Activated naive CD8-positive, alpha-beta T cell (primary cell): ENCODE data around the gene SLC2A11.
A peak's percentile ranks its signal among the peaks of the same experiment; 100 is the strongest.
"Not testable (repeated sequence)": the region's sequence is repeated elsewhere in the genome, so short reads cannot be mapped to it uniquely, and the experiment has no call there.

ENCODE experiments used
- H3K27ac Mint-ChIP-seq: one replicate; pipeline ENCODE4 v1.8.0; 2021; ENCODE audit warnings: mixed read lengths
- H3K27me3 Mint-ChIP-seq: one replicate; pipeline ENCODE4 v1.8.0; 2021; ENCODE audit warnings: mixed read lengths
- H3K36me3 Mint-ChIP-seq: one replicate; pipeline ENCODE4 v1.8.0; 2021; ENCODE audit warnings: mixed read lengths
- H3K4me1 Mint-ChIP-seq: one replicate; pipeline ENCODE4 v1.8.0; 2021; ENCODE audit warnings: low read depth, mixed read lengths
- H3K4me3 Mint-ChIP-seq: one replicate; pipeline ENCODE4 v1.8.0; 2021; ENCODE audit warnings: mild to moderate bottlenecking, mixed read lengths
- H3K9me3 Mint-ChIP-seq: one replicate; pipeline ENCODE4 v1.8.0; 2021; ENCODE audit warnings: low read depth, mixed read lengths

SLC2A11 gene

DNA sequence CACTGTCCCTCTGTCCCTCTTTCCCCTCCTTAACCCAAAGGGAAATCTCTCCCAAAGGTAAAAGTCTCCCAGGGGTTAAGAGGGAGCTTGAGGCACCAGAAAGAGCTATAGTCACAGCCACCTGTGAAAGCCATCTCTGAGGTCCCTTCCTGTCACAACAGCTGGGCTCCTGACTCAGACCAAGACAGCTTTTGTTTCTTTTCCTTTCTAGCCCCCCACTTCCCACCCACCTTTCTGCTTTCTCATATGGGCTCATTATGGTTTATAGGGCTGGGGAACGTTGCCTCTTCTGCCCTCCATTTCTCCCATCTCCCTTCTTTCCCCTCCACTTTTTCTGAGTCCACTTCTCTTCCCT lies 55.6 kb downstream of the SLC2A11 start:
- Mint-ChIP-seq H3K4me3 (peak overlapping the region; percentile 94), H3K36me3 (peaks cover 3% of the 10 kb centered on the region), H3K27ac (peak overlapping the region; percentile 98), H3K27me3 (no peaks in the 10 kb centered on the region), H3K4me1 (peaks cover 23% of the 10 kb centered on the region), H3K9me3 (no peaks in the 10 kb centered on the region)

DNA sequence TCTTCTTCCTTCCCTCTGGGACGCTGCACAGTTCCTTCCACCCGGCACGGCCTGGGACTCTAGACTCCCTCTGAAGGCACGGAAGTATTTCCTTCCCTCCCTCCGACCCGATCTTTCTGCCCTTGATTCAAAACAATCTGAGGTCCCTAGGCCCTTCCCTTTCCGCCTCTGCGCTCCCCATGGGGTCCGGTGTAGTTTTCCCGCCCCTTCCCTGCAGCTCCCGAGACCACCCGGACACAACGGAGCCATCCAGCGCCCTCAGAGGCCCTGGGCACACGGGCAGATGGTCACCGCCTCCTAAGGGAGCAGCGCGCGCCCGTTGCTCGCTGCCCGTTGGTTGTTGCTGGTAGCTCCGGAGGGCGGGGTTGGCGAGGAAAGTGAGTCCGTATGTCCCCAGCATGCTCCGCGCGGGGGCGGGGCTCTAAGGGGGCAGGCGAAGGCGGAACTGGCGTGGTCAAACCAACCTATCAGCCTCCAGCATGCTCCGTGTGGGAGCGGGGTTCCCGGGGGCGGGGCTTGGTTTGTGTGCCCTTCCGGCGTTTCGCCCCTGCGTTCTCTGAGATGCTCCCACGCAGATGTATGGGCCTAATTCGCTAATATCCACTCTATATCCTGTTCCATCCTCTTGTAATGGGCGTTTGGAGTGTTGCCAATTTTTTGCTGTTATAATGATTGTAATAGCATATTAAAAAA lies 56.1 kb downstream of the SLC2A11 start:
- peaks cover 3% of the 10 kb centered on the region for H3K36me3 Mint-ChIP-seq
- no peaks in the 10 kb centered on the region for H3K27me3 Mint-ChIP-seq
- H3K27ac Mint-ChIP-seq, result peak overlapping the region; percentile 98
- H3K4me1 Mint-ChIP-seq, result peaks cover 23% of the 10 kb centered on the region
- no peaks in the 10 kb centered on the region for H3K9me3 Mint-ChIP-seq
- H3K4me3 Mint-ChIP-seq, result peak overlapping the region; percentile 94

DNA sequence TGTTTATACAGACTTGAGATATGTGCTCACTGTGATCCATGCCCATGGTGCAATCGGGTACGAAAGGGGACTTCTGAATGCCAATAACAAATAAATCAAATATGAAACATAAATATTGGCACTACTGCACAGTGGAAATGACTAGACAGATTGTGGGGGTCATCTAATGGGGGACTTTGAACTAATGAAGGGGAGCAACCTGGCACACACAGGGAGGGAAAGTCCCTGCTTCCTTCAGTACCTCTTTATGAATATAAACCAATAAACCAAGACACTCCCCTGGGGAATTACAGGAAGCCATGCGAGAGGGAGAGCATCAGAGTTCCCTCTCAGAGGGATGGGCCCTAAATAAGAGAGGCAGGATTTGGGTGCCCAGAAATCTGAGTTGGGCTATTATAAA lies 57.6 kb downstream of the SLC2A11 start:
- Mint-ChIP-seq H3K4me1 (peaks cover 23% of the 10 kb centered on the region), H3K27ac (no peak overlapping the region), H3K4me3 (no peak overlapping the region), H3K9me3 (no peaks in the 10 kb centered on the region), H3K27me3 (no peaks in the 10 kb centered on the region), H3K36me3 (no peaks in the 10 kb centered on the region)

DNA sequence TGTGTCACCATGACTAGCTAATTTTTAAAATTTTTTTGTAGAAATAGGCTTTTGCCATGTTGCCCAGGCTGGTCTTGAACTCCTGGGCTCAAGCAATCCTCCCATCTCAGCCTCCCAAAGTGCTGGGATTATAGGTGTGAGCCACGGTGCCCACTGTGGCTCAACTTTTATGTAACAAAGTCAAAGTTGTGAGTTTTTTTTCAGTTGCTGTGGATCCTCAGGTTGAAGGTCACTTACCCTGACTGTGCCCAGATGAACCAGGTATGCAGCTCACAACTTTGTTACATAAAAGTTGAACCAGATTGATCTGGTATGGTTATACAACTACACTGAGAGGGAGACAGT lies 62.6 kb downstream of the SLC2A11 start:
- not testable (repeated sequence) for H3K4me3 Mint-ChIP-seq, H3K36me3 Mint-ChIP-seq, H3K27me3 Mint-ChIP-seq, H3K27ac Mint-ChIP-seq, H3K9me3 Mint-ChIP-seq, H3K4me1 Mint-ChIP-seq

DNA sequence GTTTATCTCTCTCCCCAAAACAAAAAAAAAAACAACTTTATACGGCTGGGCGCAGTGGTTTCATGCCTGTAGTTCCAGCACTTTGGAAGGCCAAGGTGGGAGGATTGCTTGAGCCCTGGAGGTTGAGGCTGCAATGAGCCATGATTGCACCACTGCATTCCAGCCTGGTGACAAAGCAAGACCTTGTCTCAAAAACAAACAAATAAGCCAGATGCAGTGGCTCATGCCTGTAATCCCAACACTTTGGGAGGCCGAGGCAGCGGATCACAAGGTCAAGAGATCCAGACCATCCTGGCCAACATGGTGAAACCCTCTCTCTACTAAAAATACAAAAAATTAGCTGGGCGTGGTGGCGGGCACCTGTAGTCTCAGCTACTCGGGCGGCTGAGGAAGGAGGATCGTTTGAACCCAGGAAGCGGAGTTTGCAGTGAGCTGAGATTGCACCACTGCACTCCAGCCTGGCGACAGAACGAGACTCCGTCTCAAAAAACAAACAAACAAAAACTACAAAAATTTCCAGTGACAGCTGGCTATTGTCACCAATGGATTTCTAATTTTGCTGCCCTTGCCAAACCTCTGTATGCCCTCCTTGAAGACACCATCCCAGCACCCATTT lies 64.0 kb downstream of the SLC2A11 start:
- not testable (repeated sequence) for H3K27ac Mint-ChIP-seq, H3K4me3 Mint-ChIP-seq, H3K4me1 Mint-ChIP-seq, H3K27me3 Mint-ChIP-seq, H3K9me3 Mint-ChIP-seq
- H3K36me3 Mint-ChIP-seq, result peaks cover 12% of the 10 kb centered on the region

DNA sequence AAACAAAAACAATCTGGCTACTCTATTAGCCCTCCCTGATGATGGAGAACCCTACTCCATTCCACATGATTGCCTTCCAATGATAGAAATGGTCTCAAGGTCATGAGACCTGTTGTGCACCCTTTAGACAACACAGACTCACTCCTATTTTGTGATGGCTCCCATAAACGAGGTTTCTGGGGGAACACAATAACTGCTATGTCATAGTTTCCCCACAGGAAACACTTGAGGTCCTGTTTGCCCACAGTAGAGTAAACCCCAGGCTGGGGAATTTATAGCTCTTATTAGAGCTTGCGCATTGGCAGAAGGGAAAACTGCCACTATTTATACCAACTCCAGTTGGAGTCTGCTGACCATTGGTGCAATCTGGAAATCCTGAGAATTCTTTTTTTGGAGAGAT lies 65.2 kb downstream of the SLC2A11 start:
- H3K27ac Mint-ChIP-seq, result no peak overlapping the region
- H3K4me1 Mint-ChIP-seq, result peaks cover 1% of the 10 kb centered on the region
- no peaks in the 10 kb centered on the region for H3K27me3 Mint-ChIP-seq
- H3K9me3 Mint-ChIP-seq, result peaks cover 5% of the 10 kb centered on the region
- no peak overlapping the region for H3K4me3 Mint-ChIP-seq
- peaks cover 16% of the 10 kb centered on the region for H3K36me3 Mint-ChIP-seq

DNA sequence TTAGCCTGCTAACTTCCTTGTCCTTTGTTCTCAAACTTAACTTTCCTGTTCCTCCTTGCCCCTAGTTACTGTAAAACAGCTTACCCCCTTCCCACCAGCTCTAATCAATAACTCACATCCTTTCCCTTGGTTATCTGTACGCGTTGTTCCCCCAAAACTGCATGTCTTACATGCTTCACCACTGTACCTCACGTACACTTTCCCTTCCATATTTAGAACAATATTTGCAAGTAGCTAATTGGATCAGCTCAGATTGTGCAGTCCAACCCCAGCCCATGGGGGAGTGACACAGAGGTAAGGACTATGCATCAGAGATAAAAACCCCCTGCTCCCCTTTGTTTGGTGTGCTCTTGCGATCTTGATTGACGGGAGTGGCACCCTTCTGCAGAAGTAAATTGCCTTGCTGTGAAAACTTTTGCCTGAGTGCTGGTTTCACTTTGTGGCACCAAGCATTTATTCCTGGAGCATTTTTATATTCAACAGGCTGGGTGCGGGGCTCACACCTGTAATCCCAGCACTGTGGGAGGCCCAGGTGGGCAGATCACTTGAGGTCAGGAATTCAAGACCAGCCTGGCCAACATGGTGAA lies 67.4 kb downstream of the SLC2A11 start:
- no peak overlapping the region for H3K27ac Mint-ChIP-seq
- no peaks in the 10 kb centered on the region for H3K27me3 Mint-ChIP-seq
- no peak overlapping the region for H3K4me3 Mint-ChIP-seq
- peaks cover 16% of the 10 kb centered on the region for H3K36me3 Mint-ChIP-seq
- peaks cover 5% of the 10 kb centered on the region for H3K9me3 Mint-ChIP-seq
- H3K4me1 Mint-ChIP-seq, result peaks cover 1% of the 10 kb centered on the region

DNA sequence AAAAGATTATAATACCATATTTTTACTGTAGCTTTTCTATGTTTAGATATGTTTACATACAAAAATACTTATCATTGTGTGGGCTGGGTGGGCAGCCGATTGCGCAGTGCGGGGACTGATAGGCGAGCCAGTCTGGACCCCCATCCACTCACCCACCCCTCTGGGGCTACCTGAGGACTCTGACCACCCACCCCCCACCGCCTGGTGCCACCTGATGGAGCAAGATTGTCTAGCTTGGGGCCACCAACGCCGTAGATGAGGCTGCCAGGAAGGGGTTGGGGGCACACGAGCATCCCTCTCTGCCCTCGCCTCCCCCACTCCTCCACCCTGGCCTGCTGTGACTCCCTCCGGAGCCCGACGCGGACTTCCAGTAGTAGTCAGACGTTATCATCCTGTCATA lies 68.9 kb downstream of the SLC2A11 start:
- Mint-ChIP-seq H3K36me3 (peaks cover 20% of the 10 kb centered on the region), H3K27ac (no peak overlapping the region), H3K4me1 (peaks cover 1% of the 10 kb centered on the region), H3K9me3 (peaks cover 9% of the 10 kb centered on the region), H3K27me3 (no peaks in the 10 kb centered on the region), H3K4me3 (no peak overlapping the region)
